GM12865 (cell line): ENCODE measurements around the gene CATSPER4.

Experiments
- DNase-seq: peaks from one replicate; pipeline ENCODE4 v3.0.0; 2010; ENCODE audit warnings: low read depth
- H3K4me3 ChIP-seq: 2 replicates; pipeline ENCODE4 v1.5.1; 2011; ENCODE audit warnings: mild to moderate bottlenecking, low read depth, low read length, control low read depth
- CTCF ChIP-seq: IDR thresholded peaks from 2 replicates; pipeline ENCODE4 v1.5.1; 2011; ENCODE audit warnings: low read length, control low read depth, low read depth, inconsistent platforms; ENCODE audit not compliant: insufficient read depth; ENCODE audit errors: missing control alignments

Gene CATSPER4

GRCh38 chr1:26212726-26213125 lies 22.3 kb downstream of the CATSPER4 start:
- DNase-seq = no peak
- no peak for TF ChIP-seq CTCF
- no peak overlapping the region for H3K4me3 ChIP-seq

- no peak overlapping the region for H3K4me3 ChIP-seq
- DNase-seq = no peak
- no peak for TF ChIP-seq CTCF
Observed at GRCh38 chr1:26213335-26213905, 23.0 kb downstream of the CATSPER4 start.

- no peak for TF ChIP-seq CTCF
- no peak overlapping the region for H3K4me3 ChIP-seq
- no peak for DNase-seq
Observed at GRCh38 chr1:26215246-26215645, 24.8 kb downstream of the CATSPER4 start.

GRCh38 chr1:26218906-26219494 lies 28.6 kb downstream of the CATSPER4 start:
- no peak for TF ChIP-seq CTCF
- no peak overlapping the region for H3K4me3 ChIP-seq
- DNase-seq = no peak

- DNase-seq = no peak
- no peak for TF ChIP-seq CTCF
- no peak overlapping the region for H3K4me3 ChIP-seq
Observed at GRCh38 chr1:26220199-26220912, 30.0 kb downstream of the CATSPER4 start.

GRCh38 chr1:26221094-26221493 lies 30.7 kb downstream of the CATSPER4 start:
- DNase-seq = no peak
- no peak overlapping the region for H3K4me3 ChIP-seq
- TF ChIP-seq CTCF = no peak

- H3K4me3 ChIP-seq = no peak overlapping the region
- no peak for TF ChIP-seq CTCF
- no peak for DNase-seq
Observed at GRCh38 chr1:26224606-26225005, 34.2 kb downstream of the CATSPER4 start.
